ENCODE data around the gene SERPINB1. TPM values are rescaled to one million over a fixed set of nuclear protein-coding genes. Genes with fewer than 3 reads are reported as not detected.

Gene SERPINB1
- total RNA-seq, 2 donors from 2014 or later: 30.6 to 38.5 TPM

- H3K4me3 ChIP-seq (ENCODE audit: low read length): no peak overlapping the region
- DNase-seq: no peak
- peaks cover 19% of the 10 kb centered on the region for H3K9me3 ChIP-seq (ENCODE audit: control insufficient read depth, low read length)
- no peak overlapping the region for H3K9ac ChIP-seq (ENCODE audit: extremely low read depth, low read length, poor library complexity, severe bottlenecking)
- peaks cover 23% of the 10 kb centered on the region for H3K36me3 Mint-ChIP-seq (ENCODE audit: low read depth)
- H3K27me3 ChIP-seq (ENCODE audit: control insufficient read depth, insufficient read depth, low read length, poor library complexity, severe bottlenecking): no peaks in the 10 kb centered on the region
- no peak overlapping the region for H3K27ac ChIP-seq (ENCODE audit: low read depth, low read length)
- H3K9me3 Mint-ChIP-seq: peaks cover 10% of the 10 kb centered on the region
- peaks cover 5% of the 10 kb centered on the region for H3K4me1 ChIP-seq (ENCODE audit: control insufficient read depth, insufficient read depth, low read length)
- H3K27ac Mint-ChIP-seq: no peak overlapping the region
- no peaks in the 10 kb centered on the region for H3K36me3 ChIP-seq (ENCODE audit: control insufficient read depth, insufficient read depth, low read length)
- H3K27me3 Mint-ChIP-seq (ENCODE audit: insufficient read depth): peaks cover 2% of the 10 kb centered on the region
- TF ChIP-seq CTCF (conservative IDR thresholded peaks at IDR 0.05): no peak
- H3K4me1 Mint-ChIP-seq: peaks cover 17% of the 10 kb centered on the region
- WGBS, 2 experiments (ENCODE audit: insufficient coverage in 1 of 2, insufficient read length in 1 of 2): 95% methylated on average over 2 of the region's 2 CpGs; no CpG with 5 or more reads in 1 of the 2 experiments
- no peak overlapping the region for H3K4me3 Mint-ChIP-seq
Observed at GRCh38 chr6:2871102-2871501, 29.4 kb upstream of the SERPINB1 start.

- peaks cover 4% of the 10 kb centered on the region for H3K4me1 ChIP-seq (ENCODE audit: control insufficient read depth, insufficient read depth, low read length)
- DNase-seq: peak; percentile 49
- peaks cover 10% of the 10 kb centered on the region for H3K9me3 Mint-ChIP-seq
- peaks cover 19% of the 10 kb centered on the region for H3K9me3 ChIP-seq (ENCODE audit: control insufficient read depth, low read length)
- no peak for TF ChIP-seq CTCF (conservative IDR thresholded peaks at IDR 0.05)
- no peaks in the 10 kb centered on the region for H3K27me3 ChIP-seq (ENCODE audit: control insufficient read depth, insufficient read depth, low read length, poor library complexity, severe bottlenecking)
- no peak overlapping the region for H3K4me3 ChIP-seq (ENCODE audit: low read length)
- H3K36me3 Mint-ChIP-seq (ENCODE audit: low read depth): peaks cover 23% of the 10 kb centered on the region
- H3K27me3 Mint-ChIP-seq (ENCODE audit: insufficient read depth): peaks cover 2% of the 10 kb centered on the region
- WGBS, 2 experiments (ENCODE audit: insufficient coverage in 1 of 2, insufficient read length in 1 of 2): 91 to 94% methylated on average over 5 to 39 of the region's 39 CpGs
- no peak overlapping the region for H3K27ac Mint-ChIP-seq
- H3K36me3 ChIP-seq (ENCODE audit: control insufficient read depth, insufficient read depth, low read length): no peaks in the 10 kb centered on the region
- no peak overlapping the region for H3K27ac ChIP-seq (ENCODE audit: low read depth, low read length)
- no peak overlapping the region for H3K4me3 Mint-ChIP-seq
- H3K9ac ChIP-seq (ENCODE audit: extremely low read depth, low read length, poor library complexity, severe bottlenecking): no peak overlapping the region
- H3K4me1 Mint-ChIP-seq: peaks cover 22% of the 10 kb centered on the region
Observed at GRCh38 chr6:2870046-2870636, 28.5 kb upstream of the SERPINB1 start.

- peaks cover 10% of the 10 kb centered on the region for H3K9me3 Mint-ChIP-seq
- no peak overlapping the region for H3K27ac Mint-ChIP-seq
- no peak for TF ChIP-seq CTCF (conservative IDR thresholded peaks at IDR 0.05)
- 87 to 89% methylated on average over 6 of the region's 6 CpGs for WGBS, 2 experiments (ENCODE audit: insufficient coverage in 1 of 2, insufficient read length in 1 of 2)
- Histone ChIP-seq H3K9ac (ENCODE audit: extremely low read depth, low read length, poor library complexity, severe bottlenecking) (no peak overlapping the region), H3K4me1 (ENCODE audit: control insufficient read depth, insufficient read depth, low read length) (no peaks in the 10 kb centered on the region), H3K27ac (ENCODE audit: low read depth, low read length) (no peak overlapping the region), H3K4me3 (ENCODE audit: low read length) (no peak overlapping the region), H3K27me3 (ENCODE audit: control insufficient read depth, insufficient read depth, low read length, poor library complexity, severe bottlenecking) (no peaks in the 10 kb centered on the region), H3K9me3 (ENCODE audit: control insufficient read depth, low read length) (peaks cover 19% of the 10 kb centered on the region), H3K36me3 (ENCODE audit: control insufficient read depth, insufficient read depth, low read length) (no peaks in the 10 kb centered on the region)
- H3K36me3 Mint-ChIP-seq (ENCODE audit: low read depth): peaks cover 23% of the 10 kb centered on the region
- DNase-seq: peak; percentile 21
- peaks cover 2% of the 10 kb centered on the region for H3K27me3 Mint-ChIP-seq (ENCODE audit: insufficient read depth)
- H3K4me3 Mint-ChIP-seq: no peak overlapping the region
- H3K4me1 Mint-ChIP-seq: peaks cover 23% of the 10 kb centered on the region
Observed at GRCh38 chr6:2868637-2869036, 27.0 kb upstream of the SERPINB1 start.
